A673 (cell line): Measurements from ENCODE around the gene CTXN2. TPM values are rescaled to one million over a fixed set of nuclear protein-coding genes. Genes with fewer than 3 reads are reported as not detected.

Experiments
- BruUV-seq: library from RNA; stranded (reverse); fragments of 400-500 nt; replicated peaks from 2 replicates; lab custom pipeline; 2021; lab: Mats Ljungman, UMichigan
- CTCF ChIA-PET: fragments of 300-600 bp; sonication (Branson Sonifier 250); formaldehyde crosslinking; loops from one replicate; lab custom pipeline; 2022; ENCODE audit warnings: antibody characterized with exemption; lab: Charles Lee
- POLR2A ChIA-PET: fragments of 300-600 bp; sonication (Branson Sonifier 250); formaldehyde crosslinking; loops from one replicate; lab custom pipeline; 2022; ENCODE audit warnings: antibody characterized with exemption; ENCODE audit not compliant: low non-redundant PET; lab: Charles Lee
- DNase-seq: peaks from one replicate; pipeline ENCODE4 v3.0.0-alpha.2; 2015; ENCODE audit warnings: low spot score
- H3K27ac ChIP-seq: fragments of 200-600 bp; sonication (generic); 2 replicates; pipeline ENCODE4 v1.5.1; 2016; ENCODE audit warnings: mixed run types, low read depth, mild to moderate bottlenecking, mixed read lengths, antibody characterized with exemption, low read length; ENCODE audit not compliant: poor library complexity, severe bottlenecking
- H3K27me3 ChIP-seq: fragments of 200-600 bp; sonication (generic); replicated peaks from 2 replicates; pipeline ENCODE4 v1.6.1; 2017; ENCODE audit warnings: mixed run types, low read depth, mild to moderate bottlenecking, mixed read lengths, antibody characterized with exemption, low read length; ENCODE audit not compliant: insufficient read depth, poor library complexity
- H3K36me3 ChIP-seq: fragments of 200-600 bp; sonication (generic); 2 replicates; pipeline ENCODE4 v1.6.1; 2016; ENCODE audit warnings: mixed run types, mild to moderate bottlenecking, mixed read lengths, antibody characterized with exemption, low read length; ENCODE audit not compliant: insufficient read depth, poor library complexity, severe bottlenecking
- H3K4me1 ChIP-seq: fragments of 200-600 bp; sonication (generic); 2 replicates; pipeline ENCODE4 v1.6.1; 2017; ENCODE audit warnings: mixed run types, mild to moderate bottlenecking, mixed read lengths, antibody characterized with exemption, low read length; ENCODE audit not compliant: insufficient read depth, poor library complexity, severe bottlenecking
- H3K4me3 ChIP-seq: fragments of 200-600 bp; sonication (generic); 2 replicates; pipeline ENCODE4 v1.5.1; 2016; ENCODE audit warnings: low read depth, mixed run types, mild to moderate bottlenecking, mixed read lengths, low read length; ENCODE audit not compliant: poor library complexity, severe bottlenecking
- H3K9me3 ChIP-seq: fragments of 200-600 bp; sonication (generic); 2 replicates; pipeline ENCODE4 v1.6.1; 2016; ENCODE audit warnings: mixed run types, low read depth, mild to moderate bottlenecking, mixed read lengths, antibody characterized with exemption, low read length; ENCODE audit not compliant: poor library complexity, severe bottlenecking
- EZH2 ChIP-seq: fragments of 200-600 bp; sonication (generic); IDR thresholded peaks from 2 replicates; pipeline ENCODE4 v1.6.1; 2017; ENCODE audit warnings: borderline replicate concordance, low read depth, mild to moderate bottlenecking, mixed read lengths, antibody characterized with exemption, low read length; ENCODE audit not compliant: poor library complexity, severe bottlenecking
- intact Hi-C: fragments of 100-400 bp; cut with micrococcal nuclease; formaldehyde crosslinking; loops from one replicate; pipeline ENCODE4 v1.10.0; 2022; ENCODE audit not compliant: unreplicated experiment
- total RNA-seq: library from RNA; stranded (reverse); gene quantifications from 2 replicates; pipeline ENCODE4 v1.2.3, GENCODE V29; 2021
- TF ChIP-seq, protein P1 (sequence below): fragments of 300-800, 200-600 bp; sonication (generic); conservative IDR thresholded peaks from 2 replicates; pipeline ENCODE4 v1.5.1; 2017; ENCODE audit warnings: low read depth, mild to moderate bottlenecking, antibody characterized with exemption, low read length, moderate library complexity, mixed read lengths

Gene CTXN2
- total RNA-seq, 1 experiment from 2014 or later, result not detected

DNA sequence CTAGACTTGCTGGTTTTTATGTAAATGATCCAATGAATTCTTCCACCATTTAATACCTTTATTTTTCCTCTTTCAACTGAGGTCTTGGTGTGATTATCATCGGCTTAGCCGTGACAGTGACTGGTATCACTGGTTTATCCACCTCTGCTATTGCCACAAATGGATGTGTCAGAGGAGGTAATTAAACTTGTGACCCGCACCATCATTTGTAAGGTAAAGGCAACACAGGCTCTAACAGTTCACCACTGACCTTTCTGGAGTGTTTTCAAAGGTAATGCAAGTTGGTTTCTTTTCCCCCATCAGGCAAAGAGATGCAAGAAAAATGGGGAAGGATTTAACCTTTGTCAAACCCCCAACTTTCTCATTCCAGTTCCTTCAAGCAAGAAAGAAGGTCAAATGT is 34.3 kb downstream of the CTXN2 start:
- no TSS peak for BruUV-seq
- TF ChIP-seq, protein P1, sequence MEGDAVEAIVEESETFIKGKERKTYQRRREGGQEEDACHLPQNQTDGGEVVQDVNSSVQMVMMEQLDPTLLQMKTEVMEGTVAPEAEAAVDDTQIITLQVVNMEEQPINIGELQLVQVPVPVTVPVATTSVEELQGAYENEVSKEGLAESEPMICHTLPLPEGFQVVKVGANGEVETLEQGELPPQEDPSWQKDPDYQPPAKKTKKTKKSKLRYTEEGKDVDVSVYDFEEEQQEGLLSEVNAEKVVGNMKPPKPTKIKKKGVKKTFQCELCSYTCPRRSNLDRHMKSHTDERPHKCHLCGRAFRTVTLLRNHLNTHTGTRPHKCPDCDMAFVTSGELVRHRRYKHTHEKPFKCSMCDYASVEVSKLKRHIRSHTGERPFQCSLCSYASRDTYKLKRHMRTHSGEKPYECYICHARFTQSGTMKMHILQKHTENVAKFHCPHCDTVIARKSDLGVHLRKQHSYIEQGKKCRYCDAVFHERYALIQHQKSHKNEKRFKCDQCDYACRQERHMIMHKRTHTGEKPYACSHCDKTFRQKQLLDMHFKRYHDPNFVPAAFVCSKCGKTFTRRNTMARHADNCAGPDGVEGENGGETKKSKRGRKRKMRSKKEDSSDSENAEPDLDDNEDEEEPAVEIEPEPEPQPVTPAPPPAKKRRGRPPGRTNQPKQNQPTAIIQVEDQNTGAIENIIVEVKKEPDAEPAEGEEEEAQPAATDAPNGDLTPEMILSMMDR, result no peak
- no peak for TF ChIP-seq EZH2
- Histone ChIP-seq H3K9me3 (no peaks in the 10 kb centered on the region), H3K27me3 (peaks cover 12% of the 10 kb centered on the region), H3K27ac (no peak overlapping the region), H3K4me3 (no peak overlapping the region), H3K36me3 (no peaks in the 10 kb centered on the region), H3K4me1 (no peaks in the 10 kb centered on the region)
- CTCF ChIA-PET, result no interaction called here
- POLR2A ChIA-PET, result no interaction called here
- intact Hi-C loops, result no loop called here
- no peak for DNase-seq

DNA sequence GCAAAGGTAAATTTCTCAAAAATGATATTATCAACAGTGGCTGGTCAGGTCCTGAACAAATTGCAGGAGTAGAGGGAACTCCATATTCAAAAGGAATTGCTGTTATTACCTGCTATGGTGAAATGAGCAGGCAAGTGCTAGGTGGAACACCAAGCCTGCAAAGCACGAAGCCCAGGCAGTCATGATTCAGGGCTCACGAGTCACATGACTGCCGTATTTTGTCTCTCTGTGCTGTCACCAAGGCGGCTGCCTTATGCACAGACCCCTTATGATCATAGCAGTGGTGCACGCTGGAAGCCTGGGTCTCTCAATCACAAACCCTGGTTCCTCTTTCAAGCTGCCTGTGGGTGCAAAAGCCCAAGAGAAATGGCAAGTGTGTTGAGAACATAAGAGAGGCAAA is 39.0 kb downstream of the CTXN2 start:
- H3K9me3 ChIP-seq, result no peaks in the 10 kb centered on the region
- peaks cover 5% of the 10 kb centered on the region for H3K27me3 ChIP-seq
- H3K36me3 ChIP-seq, result no peaks in the 10 kb centered on the region
- no peak for DNase-seq
- no TSS peak for BruUV-seq
- TF ChIP-seq, protein P1, result no peak
- no peak for TF ChIP-seq EZH2
- intact Hi-C loops, result no loop called here
- ChIA-PET CTCF (no interaction called here), POLR2A (no interaction called here)
- no peaks in the 10 kb centered on the region for H3K4me1 ChIP-seq
- no peak overlapping the region for H3K27ac ChIP-seq
- H3K4me3 ChIP-seq, result no peak overlapping the region

DNA sequence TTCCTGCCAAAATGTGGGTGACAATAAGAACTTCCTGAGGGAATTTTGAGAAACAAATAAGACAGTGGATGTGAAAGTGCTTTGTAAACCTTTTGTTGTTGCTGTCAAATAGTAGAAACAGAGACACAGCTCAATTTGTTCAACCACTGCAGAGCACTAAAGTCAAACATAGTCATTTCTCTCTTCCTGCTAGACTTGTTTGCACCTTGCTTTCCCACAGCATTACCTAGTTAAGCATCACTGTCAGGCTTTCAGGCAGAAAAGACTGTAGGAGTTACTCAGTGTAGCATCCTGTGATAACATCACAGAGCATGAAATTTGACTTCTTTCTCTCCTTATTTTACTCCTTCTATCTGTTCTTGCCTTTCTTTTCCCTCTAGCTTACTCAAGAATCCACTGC is 41.8 kb downstream of the CTXN2 start:
- intact Hi-C loops, result no loop called here
- DNase-seq, result no peak
- H3K27me3 ChIP-seq, result peaks cover 5% of the 10 kb centered on the region
- no peak overlapping the region for H3K27ac ChIP-seq
- TF ChIP-seq, protein P1, result no peak
- TF ChIP-seq EZH2, result no peak
- no peak overlapping the region for H3K4me3 ChIP-seq
- POLR2A ChIA-PET, result no interaction called here
- CTCF ChIA-PET, result no interaction called here
- H3K36me3 ChIP-seq, result no peaks in the 10 kb centered on the region
- H3K4me1 ChIP-seq, result no peaks in the 10 kb centered on the region
- BruUV-seq, result no TSS peak
- no peaks in the 10 kb centered on the region for H3K9me3 ChIP-seq
